NT2/D1 (cell line): ENCODE data around the gene FADS2.
"Not testable (repeated sequence)": the region's sequence is repeated elsewhere in the genome, so short reads cannot be mapped to it uniquely, and the experiment has no call there.

Source experiments
- DNase-seq: peaks from one replicate; pipeline ENCODE4 v3.0.0-alpha.2; 2011; ENCODE audit warnings: low read depth, low spot score
- H3K27me3 ChIP-seq: 2 replicates; pipeline ENCODE4 v1.6.0; 2011; ENCODE audit warnings: mild to moderate bottlenecking; ENCODE audit not compliant: insufficient read length, insufficient read depth
- H3K36me3 ChIP-seq: 2 replicates; pipeline ENCODE4 v1.6.1; 2011; ENCODE audit warnings: mild to moderate bottlenecking, low read length, mixed read lengths; ENCODE audit not compliant: insufficient read depth, insufficient read length
- H3K4me1 ChIP-seq: 2 replicates; pipeline ENCODE4 v1.5.1; 2011; ENCODE audit not compliant: insufficient read depth, insufficient read length
- H3K4me3 ChIP-seq: 2 replicates; pipeline ENCODE4 v1.5.1; 2011; ENCODE audit warnings: low read depth; ENCODE audit not compliant: insufficient read length
- H3K9ac ChIP-seq: 2 replicates; pipeline ENCODE4 v1.6.0; 2011; ENCODE audit warnings: low read depth; ENCODE audit not compliant: insufficient read length
- H3K9me3 ChIP-seq: 2 replicates; pipeline ENCODE4 v1.5.1; 2011; ENCODE audit warnings: mild to moderate bottlenecking, low read length; ENCODE audit not compliant: insufficient read depth
- SUZ12 ChIP-seq: IDR thresholded peaks from 2 replicates; pipeline ENCODE4 v1.6.1; 2011; ENCODE audit not compliant: insufficient read length, insufficient read depth; ENCODE audit errors: extremely low read depth
- YY1 ChIP-seq: IDR thresholded peaks from 2 replicates; pipeline ENCODE4 v1.6.1; 2011; ENCODE audit not compliant: insufficient read length, insufficient read depth
- ZNF274 ChIP-seq: IDR thresholded peaks from 2 replicates; pipeline ENCODE4 v1.6.1; 2011; ENCODE audit warnings: mild to moderate bottlenecking, low read depth, low read length

Gene FADS2

DNA sequence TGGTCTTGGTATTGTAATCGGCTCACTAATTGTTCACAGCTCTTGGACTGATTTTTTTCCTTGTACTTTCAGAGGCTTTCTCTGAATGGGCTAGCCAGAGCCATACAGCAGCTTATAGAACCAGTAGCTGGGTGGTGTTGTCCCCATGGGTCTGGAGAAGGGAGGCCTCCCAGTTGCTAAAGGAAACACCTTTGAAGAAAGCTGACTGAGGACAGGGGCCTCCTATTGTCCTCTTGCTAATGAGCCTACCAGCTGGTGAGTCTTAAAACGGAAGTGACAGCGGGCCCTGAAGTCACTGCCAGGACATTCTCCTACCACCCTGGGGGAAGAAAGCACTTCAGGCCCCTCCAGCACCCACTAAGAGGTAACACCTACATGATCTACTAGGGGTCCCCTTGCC is 53.3 kb downstream of the FADS2 start:
- DNase-seq = no peak
- Histone ChIP-seq H3K9me3 (no peaks in the 10 kb centered on the region), H3K9ac (no peak overlapping the region), H3K4me1 (peaks cover 29% of the 10 kb centered on the region), H3K4me3 (no peak overlapping the region), H3K27me3 (no peaks in the 10 kb centered on the region), H3K36me3 (peaks cover 25% of the 10 kb centered on the region)
- no peak for TF ChIP-seq ZNF274
- no peak for TF ChIP-seq YY1
- TF ChIP-seq SUZ12 = no peak

DNA sequence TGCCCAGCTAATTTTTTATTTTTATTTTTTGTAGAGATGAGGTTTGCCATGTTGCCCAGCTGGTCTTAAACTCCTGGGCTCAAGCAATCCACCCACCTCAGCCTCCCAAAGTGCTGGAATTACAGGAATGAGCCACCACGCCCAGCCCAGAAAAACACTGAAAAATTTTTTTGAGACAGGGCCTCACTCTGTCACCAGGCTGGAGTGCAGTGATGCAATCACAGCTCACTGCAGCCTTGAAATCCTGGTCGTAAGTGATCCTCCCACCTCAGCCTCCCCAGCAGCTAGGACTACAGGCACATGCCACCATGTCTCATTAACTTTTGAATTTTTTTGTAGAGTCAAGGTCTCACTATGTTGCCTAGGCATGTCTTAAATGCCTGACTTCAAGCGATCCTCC is 54.2 kb downstream of the FADS2 start:
- not testable (repeated sequence) for DNase-seq, H3K27me3 ChIP-seq, H3K9ac ChIP-seq, H3K9me3 ChIP-seq, H3K4me3 ChIP-seq
- peaks cover 29% of the 10 kb centered on the region for H3K4me1 ChIP-seq
- peaks cover 30% of the 10 kb centered on the region for H3K36me3 ChIP-seq

DNA sequence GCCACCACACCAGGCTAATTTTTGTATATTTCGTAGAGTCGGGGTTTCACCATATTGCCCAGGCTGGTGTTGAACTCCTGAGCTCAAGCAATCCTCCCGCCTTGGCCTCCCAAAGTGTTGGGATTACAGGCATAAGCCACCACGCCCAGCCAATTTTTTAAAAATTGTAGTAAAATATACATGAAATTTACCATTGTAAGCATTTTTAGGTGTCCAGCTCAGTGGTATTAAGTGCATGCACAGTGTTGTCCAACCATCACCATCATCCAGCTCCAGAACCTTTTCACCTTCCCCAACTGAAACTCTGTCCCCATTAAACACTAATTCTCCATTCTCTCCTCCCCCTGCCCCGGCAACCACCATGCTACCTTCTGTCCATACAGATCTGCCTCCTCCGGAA is 54.8 kb downstream of the FADS2 start:
- Histone ChIP-seq H3K27me3 (no peaks in the 10 kb centered on the region), H3K4me1 (peaks cover 29% of the 10 kb centered on the region), H3K9me3 (peaks cover 6% of the 10 kb centered on the region; the same call in 1 of the 2 replicates), H3K4me3 (no peak overlapping the region), H3K9ac (no peak overlapping the region), H3K36me3 (peaks cover 24% of the 10 kb centered on the region)
- DNase-seq = no peak
- no peak for TF ChIP-seq ZNF274
- TF ChIP-seq YY1 = no peak
- TF ChIP-seq SUZ12 = no peak

DNA sequence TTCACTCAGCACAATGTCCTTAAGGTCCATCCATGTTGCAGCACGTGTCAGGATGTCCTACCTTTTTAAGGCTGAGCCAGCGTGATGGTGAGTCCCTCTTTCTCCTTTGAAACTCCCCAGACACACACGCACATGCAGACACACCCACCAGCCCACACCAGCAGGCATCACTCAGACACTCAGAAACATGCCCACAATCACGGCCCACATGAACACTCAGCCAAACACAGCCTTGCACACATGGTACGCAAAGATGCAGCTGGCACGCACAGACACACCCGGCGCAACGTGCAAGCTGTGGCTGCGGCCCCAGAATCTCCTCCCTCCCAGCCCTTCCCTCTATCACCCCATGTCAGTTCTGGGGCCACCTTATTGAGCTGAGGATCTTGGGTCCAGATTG is 55.2 kb downstream of the FADS2 start:
- H3K9me3 ChIP-seq = peaks cover 6% of the 10 kb centered on the region; the same call in 1 of the 2 replicates
- no peak overlapping the region for H3K4me3 ChIP-seq
- peaks cover 29% of the 10 kb centered on the region for H3K4me1 ChIP-seq
- no peak for DNase-seq
- peaks cover 20% of the 10 kb centered on the region for H3K36me3 ChIP-seq
- TF ChIP-seq SUZ12 (no peak), ZNF274 (no peak), YY1 (no peak)
- H3K27me3 ChIP-seq = no peaks in the 10 kb centered on the region
- no peak overlapping the region for H3K9ac ChIP-seq

DNA sequence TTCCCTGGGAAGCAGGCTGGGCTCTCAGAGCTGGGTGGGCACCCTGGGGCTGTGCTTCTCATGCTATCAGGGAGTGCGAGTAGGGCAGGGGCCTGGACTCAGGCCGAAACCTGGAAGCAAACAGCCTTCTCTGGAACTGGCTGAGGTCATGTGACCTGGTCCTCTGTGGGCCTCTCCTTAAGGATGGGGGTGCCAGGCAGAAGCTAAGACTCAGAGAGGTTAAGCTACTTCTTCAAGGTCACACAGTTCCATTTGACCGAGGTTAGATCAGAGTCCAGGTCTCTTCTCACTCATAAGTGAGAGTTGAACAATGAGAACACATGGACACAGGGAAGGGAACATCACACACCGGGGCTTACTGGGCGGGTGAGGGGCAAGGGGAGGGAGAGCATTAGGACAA is 55.8 kb downstream of the FADS2 start:
- no peak for DNase-seq
- H3K9me3 ChIP-seq = peaks cover 6% of the 10 kb centered on the region; the same call in 1 of the 2 replicates
- no peak overlapping the region for H3K9ac ChIP-seq
- peaks cover 27% of the 10 kb centered on the region for H3K4me1 ChIP-seq
- no peak overlapping the region for H3K4me3 ChIP-seq
- H3K36me3 ChIP-seq = peaks cover 14% of the 10 kb centered on the region
- no peaks in the 10 kb centered on the region for H3K27me3 ChIP-seq
- TF ChIP-seq ZNF274 (no peak), YY1 (no peak)

DNA sequence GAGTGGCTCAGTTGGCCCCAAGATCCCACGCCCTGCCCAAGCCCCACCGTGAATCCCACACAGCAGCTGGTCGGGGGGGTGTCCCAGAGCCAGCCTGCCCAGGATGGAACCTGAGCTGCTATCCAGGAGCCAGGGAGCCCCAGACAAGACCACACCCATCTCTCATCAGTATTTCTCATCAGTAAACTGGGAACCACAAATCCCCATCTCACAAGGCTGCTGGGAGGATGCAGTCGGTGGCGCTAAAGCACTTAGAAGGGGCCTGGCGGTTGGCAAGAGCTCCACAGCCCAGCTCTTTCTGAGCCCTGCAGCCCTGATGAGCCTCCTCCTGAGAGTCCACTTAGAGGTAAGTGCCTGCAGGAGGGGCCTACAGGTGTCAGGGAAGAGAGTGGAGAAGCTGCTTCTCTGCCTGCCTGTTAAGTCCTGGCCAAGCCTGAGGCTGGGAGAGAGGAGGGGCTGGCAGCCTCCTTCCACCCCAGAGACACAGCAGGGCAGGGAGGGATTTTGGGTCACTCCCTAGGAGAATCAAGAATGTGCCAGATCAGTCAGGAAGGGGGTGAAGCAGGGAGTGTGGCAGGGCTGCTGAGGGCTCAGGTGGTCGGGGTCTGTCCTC is 57.2 kb downstream of the FADS2 start:
- peaks cover 7% of the 10 kb centered on the region for H3K36me3 ChIP-seq
- H3K27me3 ChIP-seq = no peaks in the 10 kb centered on the region
- H3K9me3 ChIP-seq = peaks cover 6% of the 10 kb centered on the region; the same call in 1 of the 2 replicates
- H3K4me1 ChIP-seq = peaks cover 21% of the 10 kb centered on the region
- TF ChIP-seq YY1 (no peak), SUZ12 (no peak), ZNF274 (no peak)
- DNase-seq = no peak
- no peak overlapping the region for H3K4me3 ChIP-seq
- no peak overlapping the region for H3K9ac ChIP-seq

DNA sequence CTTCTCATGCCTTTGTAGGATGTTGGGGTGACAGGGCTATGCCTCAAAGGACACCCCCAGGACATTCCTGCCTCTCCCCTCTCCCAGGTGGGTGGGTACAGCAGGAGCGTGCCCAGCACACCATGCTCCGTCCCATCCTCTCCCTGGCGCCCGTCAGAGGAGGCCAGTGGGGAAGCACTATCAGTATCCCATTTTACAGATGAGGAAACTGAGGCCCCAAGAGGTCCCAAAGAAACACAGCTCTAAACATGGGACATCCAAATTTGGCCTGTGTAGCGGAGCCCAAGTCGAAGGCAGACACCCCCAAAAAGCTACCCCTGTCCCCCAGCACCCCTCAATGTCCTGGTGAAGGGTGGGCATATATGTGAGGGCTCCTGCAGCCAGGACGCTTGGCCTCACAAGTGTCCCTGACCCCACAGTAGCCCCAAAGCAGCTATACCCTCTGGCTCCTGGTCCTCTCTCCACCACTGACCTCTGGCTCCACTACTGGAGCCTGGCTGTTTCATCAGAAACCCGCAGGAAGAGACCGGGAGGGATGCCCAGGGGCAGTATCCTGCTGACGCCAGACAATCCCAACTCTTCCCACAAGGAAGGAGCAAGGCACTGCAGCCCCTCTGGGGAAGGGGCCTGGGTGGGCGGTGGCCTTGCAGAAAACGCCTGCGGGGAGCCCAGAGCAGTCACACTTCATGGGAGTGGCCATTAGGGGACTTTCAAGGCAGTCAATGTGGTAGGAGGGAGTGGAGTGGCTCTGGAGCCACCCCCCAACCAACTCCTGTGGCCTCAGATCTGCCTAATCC is 57.9 kb downstream of the FADS2 start:
- H3K9me3 ChIP-seq = peaks cover 6% of the 10 kb centered on the region; the same call in 1 of the 2 replicates
- H3K36me3 ChIP-seq = peaks cover 7% of the 10 kb centered on the region
- no peak overlapping the region for H3K9ac ChIP-seq
- H3K27me3 ChIP-seq = no peaks in the 10 kb centered on the region
- no peak for TF ChIP-seq YY1
- no peak for TF ChIP-seq SUZ12
- no peak for TF ChIP-seq ZNF274
- DNase-seq = no peak
- H3K4me1 ChIP-seq = peaks cover 26% of the 10 kb centered on the region
- no peak overlapping the region for H3K4me3 ChIP-seq
